ENCODE measurements around the gene SKP2.

Gene SKP2

GRCh38 chr5:36222620-36223019, 70.7 kb downstream of the SKP2 start:
- H3K27me3 ChIP-seq (replicated peaks in 2 of 5; ENCODE audit: control insufficient read depth in 4 of 5, insufficient read depth in 5 of 5, low read length in 4 of 5) = no peaks in the 10 kb centered on the region
- no peak overlapping the region for H3K4me3 ChIP-seq (ENCODE audit: control insufficient read depth in 1 of 7, extremely low read depth in 1 of 7, insufficient read depth in 4 of 7, low read depth in 2 of 7, low read length in 6 of 7)
- no peak overlapping the region for H3K27ac ChIP-seq (ENCODE audit: insufficient read depth in 1 of 2, low read depth in 1 of 2, low read length in 2 of 2, poor library complexity in 1 of 2, severe bottlenecking in 2 of 2)
- no peaks in the 10 kb centered on the region for H3K9me3 ChIP-seq (ENCODE audit: control extremely low read depth in 1 of 5, control insufficient read depth in 4 of 5, insufficient read depth in 2 of 5, low read depth in 1 of 5, low read length in 4 of 5)
- H3K4me1 ChIP-seq (ENCODE audit: control extremely low read depth in 1 of 4, control insufficient read depth in 4 of 4, insufficient read depth in 4 of 4, low read length in 3 of 4) = no peaks in the 10 kb centered on the region
- no peak for DNase-seq
- POLR2A ChIA-PET = interaction anchor here (0.9 kb wide), 2 partner anchors 9 to 19 kb away, joined by 3 read pairs; partner anchors contain the start of gene NADK2
- peaks cover 17 to 37% (median 24%) of the 10 kb centered on the region in 4 experiments for H3K36me3 ChIP-seq (ENCODE audit: control insufficient read depth in 4 of 4, insufficient read depth in 4 of 4, low read length in 3 of 4)
- WGBS (ENCODE audit: insufficient coverage) = 100% methylated on average over 1 of the region's 1 CpG
- CTCF ChIA-PET = interaction anchor here (1.0 to 2.6 kb wide), 2 partner anchors 16 to 19 kb away, joined by 5 to 10 read pairs; partner anchors contain the start of gene NADK2

GRCh38 chr5:36227046-36227445, 75.1 kb downstream of the SKP2 start:
- DNase-seq = no peak
- CTCF ChIA-PET = no interaction called here
- Histone ChIP-seq H3K27me3 (replicated peaks in 2 of 5; ENCODE audit: control insufficient read depth in 4 of 5, insufficient read depth in 5 of 5, low read length in 4 of 5) (no peaks in the 10 kb centered on the region), H3K27ac (ENCODE audit: insufficient read depth in 1 of 2, low read depth in 1 of 2, low read length in 2 of 2, poor library complexity in 1 of 2, severe bottlenecking in 2 of 2) (no peak overlapping the region), H3K36me3 (ENCODE audit: control insufficient read depth in 4 of 4, insufficient read depth in 4 of 4, low read length in 3 of 4) (peaks cover 6 to 21% (median 10%) of the 10 kb centered on the region in 4 experiments), H3K4me1 (ENCODE audit: control extremely low read depth in 1 of 4, control insufficient read depth in 4 of 4, insufficient read depth in 4 of 4, low read length in 3 of 4) (no peaks in the 10 kb centered on the region), H3K9me3 (ENCODE audit: control extremely low read depth in 1 of 5, control insufficient read depth in 4 of 5, insufficient read depth in 2 of 5, low read depth in 1 of 5, low read length in 4 of 5) (no peaks in the 10 kb centered on the region), H3K4me3 (ENCODE audit: control insufficient read depth in 1 of 7, extremely low read depth in 1 of 7, insufficient read depth in 4 of 7, low read depth in 2 of 7, low read length in 6 of 7) (no peak overlapping the region)
- POLR2A ChIA-PET = no interaction called here

DNA sequence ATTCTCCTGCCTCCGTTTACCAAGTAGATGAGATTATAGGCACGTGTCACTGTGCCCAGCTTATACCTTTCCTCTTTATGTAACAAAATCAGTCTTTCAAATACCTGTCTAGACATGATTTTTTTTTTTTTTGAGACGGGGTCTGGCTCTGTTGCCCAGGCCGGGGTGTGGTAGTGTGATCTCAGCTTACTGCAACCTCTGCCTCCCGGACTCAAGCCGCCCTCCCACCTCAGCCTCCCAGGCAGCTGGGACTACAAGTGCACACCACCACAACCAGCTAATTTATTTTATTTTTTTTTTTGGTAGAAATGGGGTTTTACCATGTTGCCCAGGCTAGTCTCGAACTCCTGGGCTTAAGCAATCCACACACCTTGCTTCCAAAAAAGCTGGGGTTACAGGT, 76.6 kb downstream of the SKP2 start:
- ChIA-PET POLR2A (no interaction called here), CTCF (interaction anchor here (0.9 to 1.0 kb wide), 3 partner anchors 13 to 56 kb away, joined by 3 to 4 read pairs (median 3); no protein-coding TSS in a partner anchor)
- Histone ChIP-seq H3K4me1 (ENCODE audit: control extremely low read depth in 1 of 4, control insufficient read depth in 4 of 4, insufficient read depth in 4 of 4, low read length in 3 of 4) (no peaks in the 10 kb centered on the region), H3K36me3 (ENCODE audit: control insufficient read depth in 4 of 4, insufficient read depth in 4 of 4, low read length in 3 of 4) (peaks cover 4 to 15% (median 8%) of the 10 kb centered on the region in 4 experiments), H3K4me3 (ENCODE audit: control insufficient read depth in 1 of 7, extremely low read depth in 1 of 7, insufficient read depth in 4 of 7, low read depth in 2 of 7, low read length in 6 of 7) (no peak overlapping the region), H3K27ac (ENCODE audit: insufficient read depth in 1 of 2, low read depth in 1 of 2, low read length in 2 of 2, poor library complexity in 1 of 2, severe bottlenecking in 2 of 2) (no peak overlapping the region), H3K27me3 (replicated peaks in 2 of 5; ENCODE audit: control insufficient read depth in 4 of 5, insufficient read depth in 5 of 5, low read length in 4 of 5) (no peaks in the 10 kb centered on the region), H3K9me3 (ENCODE audit: control extremely low read depth in 1 of 5, control insufficient read depth in 4 of 5, insufficient read depth in 2 of 5, low read depth in 1 of 5, low read length in 4 of 5) (no peaks in the 10 kb centered on the region)
- WGBS (ENCODE audit: insufficient coverage) = 96% methylated on average over 4 of the region's 7 CpGs
- DNase-seq = no peak

GRCh38 chr5:36230151-36230790, 78.4 kb downstream of the SKP2 start:
- Histone ChIP-seq H3K27me3 (replicated peaks in 2 of 5; ENCODE audit: control insufficient read depth in 4 of 5, insufficient read depth in 5 of 5, low read length in 4 of 5) (no peaks in the 10 kb centered on the region), H3K4me3 (ENCODE audit: control insufficient read depth in 1 of 7, extremely low read depth in 1 of 7, insufficient read depth in 4 of 7, low read depth in 2 of 7, low read length in 6 of 7) (no peak overlapping the region), H3K36me3 (ENCODE audit: control insufficient read depth in 4 of 4, insufficient read depth in 4 of 4, low read length in 3 of 4) (peaks cover 0 to 5% (median 2%) of the 10 kb centered on the region in 4 experiments), H3K9me3 (ENCODE audit: control extremely low read depth in 1 of 5, control insufficient read depth in 4 of 5, insufficient read depth in 2 of 5, low read depth in 1 of 5, low read length in 4 of 5) (no peaks in the 10 kb centered on the region), H3K4me1 (ENCODE audit: control extremely low read depth in 1 of 4, control insufficient read depth in 4 of 4, insufficient read depth in 4 of 4, low read length in 3 of 4) (no peaks in the 10 kb centered on the region), H3K27ac (ENCODE audit: insufficient read depth in 1 of 2, low read depth in 1 of 2, low read length in 2 of 2, poor library complexity in 1 of 2, severe bottlenecking in 2 of 2) (no peak overlapping the region)
- ChIA-PET POLR2A (no interaction called here), CTCF (interaction anchor here (1.9 kb wide), 1 partner anchor 11 kb away, joined by 13 read pairs; the partner anchor contains the start of gene NADK2)
- WGBS (ENCODE audit: insufficient coverage) = no CpG with 5 or more reads among the region's 1 CpG
- no peak for DNase-seq

DNA sequence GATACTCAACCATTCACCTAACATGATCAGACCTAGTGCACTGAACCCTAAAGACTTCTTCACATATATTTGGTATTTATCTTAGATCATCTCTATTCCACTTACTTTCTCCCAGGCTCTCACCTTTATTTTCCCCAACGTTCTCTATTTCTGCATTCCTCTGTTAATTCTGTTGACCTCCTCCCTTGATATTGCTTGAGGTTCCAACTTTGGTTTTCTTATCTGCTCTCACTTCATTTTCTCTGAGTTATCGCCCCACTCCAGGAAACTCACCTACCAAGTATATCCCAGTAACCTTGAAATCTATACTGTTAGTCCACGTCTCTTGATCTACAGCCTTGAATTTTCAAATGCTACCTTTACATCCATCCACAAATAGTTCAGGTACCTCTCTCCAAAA, 80.6 kb downstream of the SKP2 start:
- no peaks in the 10 kb centered on the region for H3K27me3 ChIP-seq (replicated peaks in 2 of 5; ENCODE audit: control insufficient read depth in 4 of 5, insufficient read depth in 5 of 5, low read length in 4 of 5)
- 95% methylated on average over 3 of the region's 3 CpGs for WGBS (ENCODE audit: insufficient coverage)
- peaks cover 0 to 3% (median under 1%) of the 10 kb centered on the region in 4 experiments for H3K4me1 ChIP-seq (ENCODE audit: control extremely low read depth in 1 of 4, control insufficient read depth in 4 of 4, insufficient read depth in 4 of 4, low read length in 3 of 4)
- CTCF ChIA-PET = no interaction called here
- POLR2A ChIA-PET = no interaction called here
- DNase-seq = no peak
- H3K27ac ChIP-seq (ENCODE audit: insufficient read depth in 1 of 2, low read depth in 1 of 2, low read length in 2 of 2, poor library complexity in 1 of 2, severe bottlenecking in 2 of 2) = no peak overlapping the region
- H3K9me3 ChIP-seq (ENCODE audit: control extremely low read depth in 1 of 5, control insufficient read depth in 4 of 5, insufficient read depth in 2 of 5, low read depth in 1 of 5, low read length in 4 of 5) = no peaks in the 10 kb centered on the region
- H3K4me3 ChIP-seq (ENCODE audit: control insufficient read depth in 1 of 7, extremely low read depth in 1 of 7, insufficient read depth in 4 of 7, low read depth in 2 of 7, low read length in 6 of 7) = no peak overlapping the region
- H3K36me3 ChIP-seq (ENCODE audit: control insufficient read depth in 4 of 4, insufficient read depth in 4 of 4, low read length in 3 of 4) = no peaks in the 10 kb centered on the region
